RWPE1 (cell line): ENCODE data around the gene FGF10.

Experiments
- CTCF ChIA-PET: fragments of 350-600 bp; sonication (Branson Sonifier 250); formaldehyde crosslinking; extraction: SDS; loops from one replicate; lab custom pipeline; 2021; lab: Yijun Ruan, JAX
- POLR2A ChIA-PET: fragments of 400-600 bp; formaldehyde crosslinking; extraction: SDS; loops from one replicate; lab custom pipeline; 2020; ENCODE audit warnings: antibody characterized with exemption; ENCODE audit not compliant: low non-redundant PET; lab: Yijun Ruan, JAX
- DNase-seq: peaks from one replicate; pipeline ENCODE4 v3.0.0; 2012; ENCODE audit warnings: low spot score
- H3K27ac ChIP-seq: fragments of 450-650 bp; 2 replicates; pipeline ENCODE4 v1.5.1; 2017
- CTCF ChIP-seq: fragments of 450-650 bp; conservative IDR thresholded peaks from 2 replicates; pipeline ENCODE4 v1.5.1; 2017; ENCODE audit warnings: low read depth, mild to moderate bottlenecking

FGF10 gene

GRCh38 chr5:44321144-44321725 lies 68.0 kb downstream of the FGF10 start:
- H3K27ac ChIP-seq, result no peak overlapping the region
- ChIA-PET POLR2A (no interaction called here), CTCF (interaction anchor here (0.8 kb wide), 1 partner anchor 26 kb away, joined by 7 read pairs; no protein-coding TSS in a partner anchor)
- no peak for DNase-seq
- TF ChIP-seq CTCF, result no peak

GRCh38 chr5:44320188-44320587 lies 69.0 kb downstream of the FGF10 start:
- ChIA-PET POLR2A (no interaction called here), CTCF (no interaction called here)
- TF ChIP-seq CTCF, result no peak
- no peak for DNase-seq
- no peak overlapping the region for H3K27ac ChIP-seq

DNA sequence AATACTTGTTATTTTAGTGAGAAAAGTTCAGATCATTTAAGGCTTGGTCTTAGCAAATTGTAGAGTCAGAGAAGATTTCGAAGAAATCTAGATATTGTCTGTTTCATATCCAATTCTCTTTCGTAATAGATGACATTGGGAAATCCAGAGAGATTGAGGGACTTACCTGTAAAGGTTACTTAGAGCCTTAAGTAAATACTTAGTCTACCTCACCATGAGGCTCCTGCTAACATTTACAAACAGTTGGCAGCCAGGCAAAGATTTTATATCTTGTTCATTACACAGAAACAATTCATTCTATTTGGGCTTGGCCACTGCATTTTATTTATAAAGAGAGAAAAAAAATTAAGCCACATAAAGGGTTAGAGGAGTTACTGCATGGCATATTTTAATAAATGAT lies 70.3 kb downstream of the FGF10 start:
- CTCF ChIA-PET, result no interaction called here
- H3K27ac ChIP-seq, result no peak overlapping the region
- TF ChIP-seq CTCF, result no peak
- POLR2A ChIA-PET, result no interaction called here
- no peak for DNase-seq

- no peak for DNase-seq
- ChIA-PET CTCF (interaction anchor here (0.8 kb wide), 1 partner anchor 79 kb away, joined by 3 read pairs; no protein-coding TSS in a partner anchor), POLR2A (no interaction called here)
- no peak overlapping the region for H3K27ac ChIP-seq
- no peak for TF ChIP-seq CTCF
Observed at GRCh38 chr5:44312374-44312773, 76.8 kb downstream of the FGF10 start.

GRCh38 chr5:44300551-44300950 lies 88.7 kb downstream of the FGF10 start:
- TF ChIP-seq CTCF, result no peak
- no peak for DNase-seq
- no peak overlapping the region for H3K27ac ChIP-seq
- CTCF ChIA-PET, result interaction anchor here (0.7 kb wide), 1 partner anchor 326 kb away, joined by 3 read pairs; no protein-coding TSS in a partner anchor
- POLR2A ChIA-PET, result no interaction called here

DNA sequence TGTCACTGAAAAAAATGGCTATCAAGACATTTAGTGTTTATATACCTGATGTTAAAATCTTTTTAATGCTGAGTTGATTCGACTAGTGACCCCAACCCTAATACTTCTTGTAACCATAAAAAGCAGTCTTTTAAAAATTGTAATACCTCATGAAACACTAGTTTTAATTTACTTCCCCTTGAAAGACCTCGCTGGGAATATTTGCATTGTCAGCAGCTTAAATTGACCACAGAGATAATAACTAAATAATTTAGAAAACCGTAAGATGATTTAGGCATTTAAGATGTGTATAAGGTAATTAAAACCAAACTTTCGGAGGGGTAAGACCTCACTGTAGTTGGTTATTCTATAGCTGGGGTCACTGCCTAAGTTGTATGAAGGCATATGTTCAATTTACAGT lies 89.8 kb downstream of the FGF10 start:
- no peak for TF ChIP-seq CTCF
- ChIA-PET POLR2A (no interaction called here), CTCF (no interaction called here)
- H3K27ac ChIP-seq, result no peak overlapping the region
- no peak for DNase-seq
